HG03378 (cell line): ENCODE data around the gene MRPL16.
A peak's percentile ranks its signal among the peaks of the same experiment; 100 is the strongest.
"Not testable (repeated sequence)": the region's sequence is repeated elsewhere in the genome, so short reads cannot be mapped to it uniquely, and the experiment has no call there.

Source experiments
- ATAC-seq: cut with Tn5 transposase; IDR thresholded peaks from one replicate; pipeline ENCODE4 v1.9.1; 2021; ENCODE audit warnings: mild to moderate bottlenecking, moderate library complexity; ENCODE audit not compliant: unreplicated experiment

Gene MRPL16

GRCh38 chr11:59813364-59813763, 2.8 kb upstream of the MRPL16 start:
- ATAC-seq: no peak

- ATAC-seq: no peak
Observed at GRCh38 chr11:59812220-59812619, 1.6 kb upstream of the MRPL16 start.

- ATAC-seq: no peak
Observed at GRCh38 chr11:59810911-59811259, 307 bp upstream of the MRPL16 start.

GRCh38 chr11:59807047-59807610, 3.4 kb downstream of the MRPL16 start:
- no peak for ATAC-seq

GRCh38 chr11:59804061-59804460, 6.5 kb downstream of the MRPL16 start:
- no peak for ATAC-seq

- ATAC-seq: peak; percentile 61
Observed at GRCh38 chr11:59802639-59803176, 7.9 kb downstream of the MRPL16 start.

GRCh38 chr11:59801981-59802638, 8.5 kb downstream of the MRPL16 start:
- no peak for ATAC-seq

GRCh38 chr11:59801160-59801706, 9.3 kb downstream of the MRPL16 start:
- no peak for ATAC-seq

GRCh38 chr11:59800390-59801025, 10.1 kb downstream of the MRPL16 start:
- no peak for ATAC-seq

GRCh38 chr11:59794417-59794816, 16.2 kb downstream of the MRPL16 start:
- ATAC-seq: no peak

- ATAC-seq: no peak
Observed at GRCh38 chr11:59792507-59792906, 18.1 kb downstream of the MRPL16 start.

GRCh38 chr11:59791639-59792038, 18.9 kb downstream of the MRPL16 start:
- ATAC-seq: no peak

GRCh38 chr11:59787816-59788215, 22.8 kb downstream of the MRPL16 start:
- no peak for ATAC-seq

GRCh38 chr11:59787255-59787588, 23.4 kb downstream of the MRPL16 start:
- ATAC-seq: no peak

GRCh38 chr11:59785818-59786217, 24.8 kb downstream of the MRPL16 start:
- no peak for ATAC-seq

- not testable (repeated sequence) for ATAC-seq
Observed at GRCh38 chr11:59784441-59784840, 26.1 kb downstream of the MRPL16 start.

- ATAC-seq: no peak
Observed at GRCh38 chr11:59783632-59784090, 26.9 kb downstream of the MRPL16 start.

- no peak for ATAC-seq
Observed at GRCh38 chr11:59782080-59782479, 28.5 kb downstream of the MRPL16 start.

- ATAC-seq: no peak
Observed at GRCh38 chr11:59779487-59779886, 31.1 kb downstream of the MRPL16 start.

GRCh38 chr11:59778122-59778521, 32.5 kb downstream of the MRPL16 start:
- no peak for ATAC-seq

- ATAC-seq: no peak
Observed at GRCh38 chr11:59777104-59777503, 33.5 kb downstream of the MRPL16 start.
